GM12878 (cell line): ENCODE data around the gene C1QL2. TPM values are rescaled to one million over a fixed set of nuclear protein-coding genes. Genes with fewer than 3 reads are reported as not detected.

Experiments
- ATAC-seq: fragments of 200-7000 bp; cut with Tn5 transposase; 3 replicates; pipeline ENCODE4 v1.9.1; 2020; ENCODE audit warnings: mild to moderate bottlenecking, moderate library complexity
- BruUV-seq: library from RNA; stranded (reverse); fragments of 400-500 nt; replicated peaks from 2 replicates; lab custom pipeline; 2021; lab: Mats Ljungman, UMichigan
- CTCF ChIA-PET: fragments of 300-600 bp; sonication (Branson Sonifier 250); formaldehyde crosslinking; extraction: SDS; loops from one replicate; lab custom pipeline; 2021; ENCODE audit warnings: inconsistent platforms; lab: Yijun Ruan, JAX
- POLR2A ChIA-PET: fragments of 350-600 bp; formaldehyde crosslinking; extraction: SDS; loops from one replicate; lab custom pipeline; 2021; ENCODE audit warnings: inconsistent platforms; lab: Charles Lee
- RAD21 ChIA-PET: fragments of 300-600 bp; sonication (Branson Sonifier 250); formaldehyde crosslinking; loops from one replicate; lab custom pipeline; 2023; ENCODE audit warnings: antibody characterized with exemption; ENCODE audit not compliant: unreplicated experiment; lab: Charles Lee
- SMC1A ChIA-PET: fragments of 300-600 bp; sonication (Branson Sonifier 250); formaldehyde crosslinking; loops from one replicate; lab custom pipeline; 2023; ENCODE audit not compliant: unreplicated experiment, uncharacterized antibody; lab: Charles Lee
- DNase-seq: peaks from one replicate; pipeline ENCODE4 v3.0.0-alpha.2; 2011; ENCODE audit warnings: low read depth, low spot score
- FAIRE-seq: peaks from 3 replicates; lab custom pipeline; 2011; peaks lifted over from hg19 to GRCh38; lab: Jason Lieb, UNC
- H2AFZ ChIP-seq: 2 replicates; pipeline ENCODE4 v1.6.0; 2011; ENCODE audit warnings: low read depth, low read length, control low read depth; ENCODE audit not compliant: control insufficient read depth
- H3K27ac ChIP-seq: 2 replicates; pipeline ENCODE4 v1.5.1; 2011; ENCODE audit warnings: control low read depth; ENCODE audit not compliant: control insufficient read depth, insufficient read depth
- H3K27me3 ChIP-seq, 2 experiments: replicated peaks in 1 of 2; 2 replicates each; pipeline versions ENCODE4 v1.6.0 to v1.6.1; 2011; ENCODE audit warnings: low read length in 1 of 2; ENCODE audit not compliant: control insufficient read depth in 2 of 2, insufficient read depth in 2 of 2
- H3K36me3 ChIP-seq, 2 experiments: 2 replicates each; pipeline ENCODE4 v1.5.1; 2011; ENCODE audit warnings: low read length in 1 of 2; ENCODE audit not compliant: control insufficient read depth in 2 of 2, insufficient read depth in 2 of 2
- H3K4me1 ChIP-seq: 2 replicates; pipeline ENCODE4 v1.6.1; 2011; ENCODE audit warnings: mild to moderate bottlenecking, low read length, moderate library complexity, mixed read lengths; ENCODE audit not compliant: control insufficient read depth, insufficient read depth
- H3K4me2 ChIP-seq: 2 replicates; pipeline ENCODE4 v1.6.0; 2011; ENCODE audit warnings: control low read depth; ENCODE audit not compliant: control insufficient read depth, insufficient read depth
- H3K4me3 ChIP-seq: fragments of 200-600 bp; sonication (generic); 2 replicates; pipeline ENCODE4 v1.5.1; 2016
- H3K79me2 ChIP-seq: 2 replicates; pipeline ENCODE4 v1.6.0; 2011; ENCODE audit warnings: low read length; ENCODE audit not compliant: control insufficient read depth, insufficient read depth
- H3K9ac ChIP-seq: 2 replicates; pipeline ENCODE4 v1.8.0; 2011; ENCODE audit warnings: low read length, control low read depth, mixed read lengths; ENCODE audit not compliant: control insufficient read depth, insufficient read depth
- H3K9me3 ChIP-seq: replicated peaks from 3 replicates; pipeline ENCODE4 v1.5.1; 2011; ENCODE audit warnings: mild to moderate bottlenecking, low read length; ENCODE audit not compliant: control insufficient read depth, insufficient read depth
- H4K20me1 ChIP-seq: 2 replicates; pipeline ENCODE4 v1.6.0; 2011; ENCODE audit not compliant: control insufficient read depth, insufficient read depth
- CREM ChIP-seq: IDR thresholded peaks from 2 replicates; pipeline ENCODE4 v1.6.1; 2014; ENCODE audit warnings: antibody characterized with exemption, low read depth
- MYC ChIP-seq: IDR thresholded peaks from 2 replicates; pipeline ENCODE4 v1.6.1; 2011; ENCODE audit warnings: mild to moderate bottlenecking, low read length, moderate library complexity, inconsistent platforms; ENCODE audit not compliant: insufficient read depth, insufficient replicate concordance, insufficient read length, severe bottlenecking
- POU2F2 ChIP-seq: IDR thresholded peaks from 3 replicates; pipeline ENCODE4 v1.6.1; 2011; ENCODE audit warnings: low read depth, mild to moderate bottlenecking, low read length, borderline replicate concordance
- TCF12 ChIP-seq: IDR thresholded peaks from 2 replicates; pipeline ENCODE4 v1.6.1; 2011; ENCODE audit warnings: low read depth, mild to moderate bottlenecking, low read length
- WGBS: methylation state at CpG from one replicate; pipeline ENCODE4 v1.1.6; 2016; ENCODE audit warnings: low lambda C conversion rate; ENCODE audit not compliant: insufficient replicate concordance, insufficient coverage; ENCODE audit errors: missing lambda C conversion rate; 5-methylcytosine and 5-hydroxymethylcytosine counted together
- in situ Hi-C: fragments of 300-500 bp; cut with MboI; formaldehyde crosslinking; loops from 9 replicates; pipeline ENCODE4 v1.14.3; 2018; ENCODE audit warnings: mixed read lengths
- intact Hi-C: fragments of 100-400 bp; cut with micrococcal nuclease; formaldehyde crosslinking; loops from one replicate; pipeline ENCODE4 v1.14.2; 2022; ENCODE audit not compliant: unreplicated experiment
- polyA plus RNA-seq, 11 experiments: library from polyadenylated mRNA; depleted of rRNA in 4 of 11; unstranded in 6 of 11; stranded (reverse) in 5 of 11; fragments of >200 nt; fragmentation: Nextera tagmentation in 4 of 11; fragmentation: Illumina TruSeq in 1 of 11; extraction: Ambion mirVana in 4 of 11; extraction: Trizol in 1 of 11; gene quantifications; 1 replicate in 1 of 11; 2 replicates in 10 of 11; pipeline versions ENCODE4 v1.2.1 to v1.2.3, GENCODE V29; 2011 to 2016; ENCODE audit warnings: inconsistent platforms in 2 of 11, missing spikeins in 2 of 11, low read depth in 1 of 11
- total RNA-seq, 4 experiments: library from RNA; depleted of rRNA in 3 of 4; stranded (reverse); fragments of >200 nt in 3 of 4; fragmentation: Illumina TruSeq in 1 of 4; extraction: Trizol in 1 of 4; gene quantifications; 2 replicates each; pipeline versions ENCODE4 v1.2.1 to v1.2.3, GENCODE V29; 2013 to 2021
- TF ChIP-seq, protein P1 (sequence below): fragments of 450-650 bp; formaldehyde crosslinking; IDR thresholded peaks from 2 replicates; pipeline ENCODE4 v1.4.0; 2020; ENCODE audit warnings: mild to moderate bottlenecking, moderate library complexity

The C1QL2 gene
- total and polyA plus RNA-seq, 10 of the 15 experiments (the other 5 are each of a cell fraction or from before 2014, with no cell fraction given): not detected

GRCh38 chr2:119160361-119160990, 1.9 kb upstream of the C1QL2 start:
- Histone ChIP-seq H3K4me1 (no peaks in the 10 kb centered on the region), H3K36me3 (no peaks in the 10 kb centered on the region), H3K27ac (no peak overlapping the region), H3K9ac (no peak overlapping the region), H3K9me3 (no peaks in the 10 kb centered on the region), H2AFZ (no peak overlapping the region), H3K27me3 (peaks cover 4 to 18% of the 10 kb centered on the region in 2 experiments; a peak in 2 of 4 replicates), H3K79me2 (no peaks in the 10 kb centered on the region), H3K4me3 (no peak overlapping the region), H4K20me1 (no peaks in the 10 kb centered on the region), H3K4me2 (no peak overlapping the region)
- ChIA-PET RAD21 (no interaction called here), SMC1A (no interaction called here), POLR2A (no interaction called here), CTCF (interaction anchor here (0.7 kb wide), 1 partner anchor 66 kb away, joined by 3 read pairs; no protein-coding TSS in a partner anchor)
- FAIRE-seq: no peak
- intact Hi-C loops (no loop called here), in situ Hi-C loops (no loop called here)
- TF ChIP-seq POU2F2: no peak
- TF ChIP-seq MYC: no peak
- TF ChIP-seq CREM: no peak
- TF ChIP-seq TCF12: no peak
- TF ChIP-seq, protein P1, sequence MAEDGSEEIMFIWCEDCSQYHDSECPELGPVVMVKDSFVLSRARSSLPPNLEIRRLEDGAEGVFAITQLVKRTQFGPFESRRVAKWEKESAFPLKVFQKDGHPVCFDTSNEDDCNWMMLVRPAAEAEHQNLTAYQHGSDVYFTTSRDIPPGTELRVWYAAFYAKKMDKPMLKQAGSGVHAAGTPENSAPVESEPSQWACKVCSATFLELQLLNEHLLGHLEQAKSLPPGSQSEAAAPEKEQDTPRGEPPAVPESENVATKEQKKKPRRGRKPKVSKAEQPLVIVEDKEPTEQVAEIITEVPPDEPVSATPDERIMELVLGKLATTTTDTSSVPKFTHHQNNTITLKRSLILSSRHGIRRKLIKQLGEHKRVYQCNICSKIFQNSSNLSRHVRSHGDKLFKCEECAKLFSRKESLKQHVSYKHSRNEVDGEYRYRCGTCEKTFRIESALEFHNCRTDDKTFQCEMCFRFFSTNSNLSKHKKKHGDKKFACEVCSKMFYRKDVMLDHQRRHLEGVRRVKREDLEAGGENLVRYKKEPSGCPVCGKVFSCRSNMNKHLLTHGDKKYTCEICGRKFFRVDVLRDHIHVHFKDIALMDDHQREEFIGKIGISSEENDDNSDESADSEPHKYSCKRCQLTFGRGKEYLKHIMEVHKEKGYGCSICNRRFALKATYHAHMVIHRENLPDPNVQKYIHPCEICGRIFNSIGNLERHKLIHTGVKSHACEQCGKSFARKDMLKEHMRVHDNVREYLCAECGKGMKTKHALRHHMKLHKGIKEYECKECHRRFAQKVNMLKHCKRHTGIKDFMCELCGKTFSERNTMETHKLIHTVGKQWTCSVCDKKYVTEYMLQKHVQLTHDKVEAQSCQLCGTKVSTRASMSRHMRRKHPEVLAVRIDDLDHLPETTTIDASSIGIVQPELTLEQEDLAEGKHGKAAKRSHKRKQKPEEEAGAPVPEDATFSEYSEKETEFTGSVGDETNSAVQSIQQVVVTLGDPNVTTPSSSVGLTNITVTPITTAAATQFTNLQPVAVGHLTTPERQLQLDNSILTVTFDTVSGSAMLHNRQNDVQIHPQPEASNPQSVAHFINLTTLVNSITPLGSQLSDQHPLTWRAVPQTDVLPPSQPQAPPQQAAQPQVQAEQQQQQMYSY (CRISPR knock-in tag): no peak
- no TSS peak for BruUV-seq
- DNase-seq: no peak
- 21% methylated on average over 9 of the region's 9 CpGs for WGBS
- no peak for ATAC-seq
